HG03342 (cell line): ENCODE results near the gene SLC26A8.
"Not testable (repeated sequence)": the region's sequence is repeated elsewhere in the genome, so short reads cannot be mapped to it uniquely, and the experiment has no call there.

ENCODE experiments used
- ATAC-seq: cut with Tn5 transposase; IDR thresholded peaks from one replicate; pipeline ENCODE4 v1.9.1; 2021; ENCODE audit warnings: mild to moderate bottlenecking, moderate library complexity; ENCODE audit not compliant: unreplicated experiment

SLC26A8 gene

GRCh38 chr6:36052097-36052496 is 27.7 kb upstream of the SLC26A8 start:
- ATAC-seq = no peak

- no peak for ATAC-seq
Measured at GRCh38 chr6:36050947-36051710, 26.7 kb upstream of the SLC26A8 start.

- ATAC-seq = no peak
Measured at GRCh38 chr6:36050305-36050704, 25.9 kb upstream of the SLC26A8 start.

- no peak for ATAC-seq
Measured at GRCh38 chr6:36049582-36049981, 25.1 kb upstream of the SLC26A8 start.

GRCh38 chr6:36042618-36043260 is 18.3 kb upstream of the SLC26A8 start:
- no peak for ATAC-seq

- no peak for ATAC-seq
Measured at GRCh38 chr6:36040958-36041357, 16.5 kb upstream of the SLC26A8 start.

GRCh38 chr6:36039112-36039511 is 14.7 kb upstream of the SLC26A8 start:
- ATAC-seq = no peak

GRCh38 chr6:36038120-36038876 is 13.9 kb upstream of the SLC26A8 start:
- ATAC-seq = no peak

- no peak for ATAC-seq
Measured at GRCh38 chr6:36035225-36035624, 10.8 kb upstream of the SLC26A8 start.

- no peak for ATAC-seq
Measured at GRCh38 chr6:36034441-36034840, 10.0 kb upstream of the SLC26A8 start.

GRCh38 chr6:36033935-36034334 is 9.5 kb upstream of the SLC26A8 start:
- ATAC-seq = no peak

GRCh38 chr6:36033144-36033543 is 8.7 kb upstream of the SLC26A8 start:
- not testable (repeated sequence) for ATAC-seq

GRCh38 chr6:36032261-36032660 is 7.8 kb upstream of the SLC26A8 start:
- ATAC-seq = no peak

- no peak for ATAC-seq
Measured at GRCh38 chr6:36029464-36029863, 5.0 kb upstream of the SLC26A8 start.

GRCh38 chr6:36028877-36029324 is 4.5 kb upstream of the SLC26A8 start:
- ATAC-seq = no peak

GRCh38 chr6:36028088-36028876 is 3.8 kb upstream of the SLC26A8 start:
- ATAC-seq = peak; percentile 20

GRCh38 chr6:36027501-36028087 is 3.2 kb upstream of the SLC26A8 start, which contains the start of gene MAPK14:
TSS of gene MAPK14 (plus strand) at chr6:36027808. CDS start at chr6:36028158, 350 bp downstream.
- peak; percentile 88 for ATAC-seq

- no peak for ATAC-seq
Measured at GRCh38 chr6:36025932-36026327, 1.5 kb upstream of the SLC26A8 start.

GRCh38 chr6:36025260-36025931 is 955 bp upstream of the SLC26A8 start:
- ATAC-seq = no peak

GRCh38 chr6:36020154-36020553 is 4.3 kb downstream of the SLC26A8 start:
- ATAC-seq = no peak
